Suprapubic skin (tissue), 4 donors: Measurements from ENCODE around the gene MT2A. TPM values are rescaled to one million over a fixed set of nuclear protein-coding genes. Genes with fewer than 3 reads are reported as not detected.

Source experiments
- DNase-seq, 2 donors: peaks; one replicate each; pipeline ENCODE4 v3.0.0-alpha.2; 2019; ENCODE audit warnings: low spot score in 2 of 2
- H3K27ac ChIP-seq: fragments of 200-600 bp; sonication (generic); one replicate; pipeline ENCODE4 v1.5.1; 2019
- H3K27me3 ChIP-seq: fragments of 200-600 bp; sonication (generic); one replicate; pipeline ENCODE4 v1.5.1; 2019
- H3K36me3 ChIP-seq: fragments of 200-600 bp; sonication (generic); one replicate; pipeline ENCODE4 v1.5.1; 2019
- H3K4me1 ChIP-seq: fragments of 200-600 bp; sonication (generic); one replicate; pipeline ENCODE4 v1.5.1; 2019
- H3K4me3 ChIP-seq: fragments of 200-600 bp; sonication (generic); one replicate; pipeline ENCODE4 v1.5.1; 2019; ENCODE audit warnings: mild to moderate bottlenecking
- H3K9me3 ChIP-seq: fragments of 200-600 bp; sonication (generic); one replicate; pipeline ENCODE4 v1.5.1; 2019
- CTCF ChIP-seq, 2 donors: fragments of 200-600 bp in 1 of 2; fragments of 450-650 bp in 1 of 2; sonication (generic) in 1 of 2; IDR thresholded peaks; one replicate each; pipeline ENCODE4 v1.5.1; 2016 to 2019; ENCODE audit warnings: antibody characterized with exemption in 2 of 2, mild to moderate bottlenecking in 1 of 2, moderate library complexity in 1 of 2
- EP300 ChIP-seq: sonication (generic); formaldehyde crosslinking; IDR thresholded peaks from one replicate; pipeline ENCODE4 v1.6.1; 2017; ENCODE audit warnings: antibody characterized with exemption
- POLR2A ChIP-seq, 2 donors: fragments of 450-650 bp; IDR thresholded peaks; one replicate each; pipeline ENCODE4 v1.6.1; 2017; ENCODE audit warnings: antibody characterized with exemption in 2 of 2, mild to moderate bottlenecking in 2 of 2, moderate library complexity in 2 of 2
- POLR2AphosphoS5 ChIP-seq, 3 donors: sonication (generic); formaldehyde crosslinking; IDR thresholded peaks; one replicate each; pipeline ENCODE4 v1.6.1; 2017; ENCODE audit warnings: antibody characterized with exemption in 3 of 3
- WGBS: methylation state at CpG from one replicate; pipeline ENCODE4 v1.1.5; 2018; 5-methylcytosine and 5-hydroxymethylcytosine counted together
- total RNA-seq, 4 donors: library from RNA; depleted of rRNA; stranded (reverse); fragments of >200 nt; gene quantifications; one replicate each; pipeline ENCODE4 v1.1.0, GENCODE V29; 2016

MT2A gene
- total RNA-seq, 4 donors from 2014 or later: 375 to 1,014 (median 463) TPM

GRCh38 chr16:56657555-56658326, 49.4 kb downstream of the MT2A start, which contains the start of gene MT1F:
MT1F (plus strand) TSS chr16:56657959; CDS start chr16:56658059, 100 bp downstream.
- Histone ChIP-seq H3K4me3 (peak within 1 kb of the TSS; percentile 66), H3K9me3 (no peaks in the 10 kb centered on the region), H3K27ac (peak within 1 kb of the TSS; percentile 56), H3K4me1 (peaks cover 19% of the 10 kb centered on the region), H3K36me3 (no peaks in the 10 kb centered on the region), H3K27me3 (peaks cover 8% of the 10 kb centered on the region)
- 2% methylated on average over 19 of the region's 46 CpGs for WGBS
- TF ChIP-seq CTCF (IDR thresholded peaks at IDR 0.05) (no peak), POLR2AphosphoS5 (IDR thresholded peaks at IDR 0.05) (no peak), EP300 (no peak), POLR2A (IDR thresholded peaks at IDR 0.05) (peak in 1 of 2 donors; percentile 15)
- DNase-seq: peak; percentile 90 to 91

- H3K4me1 ChIP-seq: peaks cover 25% of the 10 kb centered on the region
- H3K9me3 ChIP-seq: no peaks in the 10 kb centered on the region
- TF ChIP-seq CTCF (IDR thresholded peaks at IDR 0.05) (no peak), POLR2AphosphoS5 (IDR thresholded peaks at IDR 0.05) (no peak)
- WGBS: 53% methylated on average over 8 of the region's 10 CpGs
- no peaks in the 10 kb centered on the region for H3K36me3 ChIP-seq
- DNase-seq: peak in 1 of 2 donors; percentile 77
- H3K4me3 ChIP-seq: peak overlapping the region; percentile 66
- no peak overlapping the region for H3K27ac ChIP-seq
- peaks cover 15% of the 10 kb centered on the region for H3K27me3 ChIP-seq
These were observed 50.0 kb downstream of the MT2A start for GRCh38 chr16:56658327-56658875.

Other genes starting within 250 kb of the MT2A start
- gene AMFR, start 183.0 kb upstream of the MT2A start, total RNA-seq: 100 to 1,000 TPM; 110 to 130 (median 126) TPM
- 10 to 100 TPM; 36.9 to 49.8 (median 39.9) TPM for gene NUDT21, start 157.3 kb upstream of the MT2A start, total RNA-seq
- 10 to 100 TPM; 23.8 to 31.9 (median 25.8) TPM for gene OGFOD1, start 157.0 kb upstream of the MT2A start, total RNA-seq
- 100 to 1,000 TPM in 2 of 4 donors, 10 to 100 TPM in 2; 79.2 to 237 (median 99.2) TPM for gene BBS2, start 88.6 kb upstream of the MT2A start, total RNA-seq
- 1,000 to 10,000 TPM in 1 of 4 donors, 100 to 1,000 TPM in 2, not detected in 1; 113 to 1,552 (median 179) TPM for gene MT4, start 43.5 kb upstream of the MT2A start, total RNA-seq
- gene MT3, start 19.1 kb upstream of the MT2A start, total RNA-seq: not detected
- 1,000 to 10,000 TPM in 1 of 4 donors, 100 to 1,000 TPM in 3; 454 to 1,259 (median 584) TPM for gene MT1E, start 17.2 kb downstream of the MT2A start, total RNA-seq
- 10 to 100 TPM; 13.6 to 41.7 (median 20.5) TPM for gene MT1M, start 24.1 kb downstream of the MT2A start, total RNA-seq
- 10 to 100 TPM in 3 of 4 donors, 1 to 10 TPM in 1; 5.2 to 93.7 (median 29.4) TPM for gene MT1A, start 30.1 kb downstream of the MT2A start, total RNA-seq
- not detected for gene MT1B, start 43.3 kb downstream of the MT2A start, total RNA-seq
- gene MT1F, start 49.4 kb downstream of the MT2A start, total RNA-seq: 10 to 100 TPM in 3 of 4 donors, 1 to 10 TPM in 1; 5.6 to 16.6 (median 12.9) TPM
- 100 to 1,000 TPM in 1 of 4 donors, 10 to 100 TPM in 3; 35.9 to 117 (median 62.7) TPM for gene MT1G, start 59.5 kb downstream of the MT2A start, total RNA-seq
- gene MT1H, start 61.2 kb downstream of the MT2A start, total RNA-seq: 10 to 100 TPM in 2 of 4 donors, 1 to 10 TPM in 2; 1.9 to 23.9 (median 11.9) TPM
- gene MT1X, start 73.9 kb downstream of the MT2A start, total RNA-seq: 1,000 to 10,000 TPM; 2,588 to 6,426 (median 4,304) TPM
- 10 to 100 TPM; 27.9 to 56.6 (median 44.1) TPM for gene NUP93, start 121.5 kb downstream of the MT2A start, total RNA-seq